Fibroblast of the conjunctiva (primary cell): ENCODE measurements around the gene HOXA1.

Experiments
- DNase-seq: peaks from one replicate; pipeline ENCODE4 v3.0.0-alpha.2; 2010; ENCODE audit warnings: low read depth

Gene HOXA1

GRCh38 chr7:27131390-27131819 lies 35.6 kb upstream of the HOXA1 start:
- DNase-seq: no peak

GRCh38 chr7:27130540-27131389 lies 35.0 kb upstream of the HOXA1 start, which contains the start of gene HOXA4:
Gene HOXA4, minus strand, starts transcription at chr7:27130757. Its CDS starts 24 bp downstream, at chr7:27130733.
- no peak for DNase-seq

GRCh38 chr7:27129729-27130539 lies 34.1 kb upstream of the HOXA1 start:
- DNase-seq: no peak

- DNase-seq: no peak
These were observed 33.3 kb upstream of the HOXA1 start for GRCh38 chr7:27128776-27129728.

- DNase-seq: no peak
These were observed 32.2 kb upstream of the HOXA1 start for GRCh38 chr7:27128034-27128433.

GRCh38 chr7:27126596-27127327 lies 31.0 kb upstream of the HOXA1 start:
- DNase-seq: no peak

GRCh38 chr7:27125986-27126394 lies 30.2 kb upstream of the HOXA1 start:
- DNase-seq: no peak

- DNase-seq: no peak
These were observed 29.3 kb upstream of the HOXA1 start for GRCh38 chr7:27124902-27125689.

GRCh38 chr7:27124096-27124901 lies 28.5 kb upstream of the HOXA1 start:
- no peak for DNase-seq

GRCh38 chr7:27123477-27124053 lies 27.8 kb upstream of the HOXA1 start:
- DNase-seq: no peak

- no peak for DNase-seq
These were observed 27.2 kb upstream of the HOXA1 start for GRCh38 chr7:27123007-27123476.

GRCh38 chr7:27122077-27122910 lies 26.5 kb upstream of the HOXA1 start:
- DNase-seq: no peak

- DNase-seq: no peak
These were observed 25.9 kb upstream of the HOXA1 start for GRCh38 chr7:27121684-27122076.

- DNase-seq: no peak
These were observed 23.7 kb upstream of the HOXA1 start for GRCh38 chr7:27119412-27119911.

- DNase-seq: no peak
These were observed 22.8 kb upstream of the HOXA1 start for GRCh38 chr7:27118580-27118979.

GRCh38 chr7:27117887-27118491 lies 22.2 kb upstream of the HOXA1 start:
- DNase-seq: no peak
